GM19328 (cell line): ENCODE results near the gene CDC40.
"Not testable (repeated sequence)": the region's sequence is repeated elsewhere in the genome, so short reads cannot be mapped to it uniquely, and the experiment has no call there.

Experiments
- ATAC-seq: cut with Tn5 transposase; IDR thresholded peaks from one replicate; pipeline ENCODE4 v1.9.1; 2021; ENCODE audit warnings: mild to moderate bottlenecking, moderate library complexity; ENCODE audit not compliant: unreplicated experiment

The CDC40 gene

GRCh38 chr6:110266996-110267395 is 86.8 kb downstream of the CDC40 start:
- ATAC-seq = no peak

DNA sequence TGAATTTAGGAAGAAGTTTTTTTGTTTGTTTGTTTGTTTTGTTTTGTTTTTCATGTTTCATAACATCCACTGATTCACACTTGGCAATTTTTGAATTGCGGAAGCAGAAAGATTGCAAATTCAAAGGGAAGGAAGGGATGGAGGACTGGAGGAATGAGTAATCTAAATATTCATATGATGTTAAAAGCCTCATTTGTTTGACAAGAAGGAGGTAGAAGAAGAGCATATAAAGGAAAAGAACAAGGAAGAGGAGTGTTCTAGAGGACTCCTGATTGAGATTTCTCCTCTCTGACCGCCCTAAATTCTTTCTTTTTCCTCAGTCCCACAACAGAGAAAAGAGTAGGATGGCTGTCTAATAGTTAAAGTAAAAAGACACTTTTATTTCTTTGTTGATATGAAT is 89.4 kb downstream of the CDC40 start:
- no peak for ATAC-seq

- no peak for ATAC-seq
Observed at GRCh38 chr6:110270165-110270564, 89.9 kb downstream of the CDC40 start.

- ATAC-seq = no peak
Observed at GRCh38 chr6:110271732-110272022, 91.5 kb downstream of the CDC40 start.

DNA sequence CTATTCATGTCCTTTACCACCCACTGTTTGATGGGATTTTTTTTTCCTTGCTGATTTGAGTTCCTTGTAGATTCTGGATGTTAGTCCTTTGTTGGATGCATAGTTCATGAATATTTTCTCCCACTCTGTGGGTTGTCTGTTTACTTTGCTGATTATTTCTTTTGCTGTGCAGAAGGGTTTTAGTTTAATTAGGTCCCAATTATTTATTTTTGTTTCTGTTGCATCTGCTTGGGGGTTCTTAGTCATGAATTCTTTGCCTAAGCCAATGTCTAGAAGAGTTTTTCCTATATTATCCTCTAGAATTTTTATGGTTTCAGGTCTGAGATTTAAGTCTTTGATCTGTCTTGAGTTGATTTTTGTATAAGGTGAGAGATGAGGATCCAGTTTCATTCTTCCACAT is 92.6 kb downstream of the CDC40 start:
- ATAC-seq = not testable (repeated sequence)

GRCh38 chr6:110277100-110277665 is 97.0 kb downstream of the CDC40 start:
- ATAC-seq = no peak
